CD14-positive monocyte (primary cell): ENCODE data around the gene TBC1D3B. TPM values are rescaled to one million over a fixed set of nuclear protein-coding genes. Genes with fewer than 3 reads are reported as not detected.
A peak's percentile ranks its signal among the peaks of the same experiment; 100 is the strongest.
"Not testable (repeated sequence)": the region's sequence is repeated elsewhere in the genome, so short reads cannot be mapped to it uniquely, and the experiment has no call there.

Experiments used
- DNase-seq, 3 donors: peaks; one replicate each; pipeline ENCODE4 v3.0.0-alpha.2; 2011 to 2022
- H2AFZ ChIP-seq: 2 replicates; pipeline ENCODE4 v1.6.0; 2012; ENCODE audit warnings: mild to moderate bottlenecking, low read depth, low read length, inconsistent platforms; ENCODE audit not compliant: insufficient read depth, poor library complexity, severe bottlenecking
- H3K27ac ChIP-seq, 2 donors: 1 replicate in 1 of 2; 2 replicates in 1 of 2; pipeline ENCODE4 v1.5.1; 2012 to 2013; ENCODE audit warnings: low read length in 2 of 2, control low read depth in 1 of 2, inconsistent platforms in 1 of 2, low read depth in 1 of 2, mild to moderate bottlenecking in 1 of 2
- H3K27me3 ChIP-seq, 2 donors: one replicate each; pipeline versions ENCODE4 v1.6.0 to v1.6.1; 2011 to 2013; ENCODE audit warnings: low read length in 2 of 2; ENCODE audit not compliant: control insufficient read depth in 2 of 2, insufficient read depth in 2 of 2
- H3K36me3 ChIP-seq, 2 donors: replicated peaks in 1 of 2; 1 replicate in 1 of 2; 2 replicates in 1 of 2; pipeline versions ENCODE4 v1.5.1 to v1.6.1; 2012 to 2013; ENCODE audit warnings: low read length in 2 of 2, control low read depth in 1 of 2, inconsistent platforms in 1 of 2, mild to moderate bottlenecking in 1 of 2; ENCODE audit not compliant: insufficient read depth in 2 of 2, control insufficient read depth in 1 of 2
- H3K4me1 ChIP-seq, 2 donors: 1 replicate in 1 of 2; 2 replicates in 1 of 2; pipeline versions ENCODE4 v1.5.1 to v1.6.1; 2012 to 2013; ENCODE audit warnings: low read length in 2 of 2, control low read depth in 1 of 2, inconsistent platforms in 1 of 2, mild to moderate bottlenecking in 1 of 2, moderate library complexity in 1 of 2; ENCODE audit not compliant: insufficient read depth in 2 of 2, control insufficient read depth in 1 of 2
- H3K4me2 ChIP-seq: replicated peaks from 2 replicates; pipeline ENCODE3; 2012; ENCODE audit warnings: low read length, moderate library complexity, mild to moderate bottlenecking; ENCODE audit not compliant: poor library complexity, severe bottlenecking; ENCODE audit errors: extremely low read depth
- H3K4me3 ChIP-seq, 3 experiments: fragments of 200-600 bp in 1 of 3; sonication (generic) in 1 of 3; replicated peaks in 1 of 3; 1 replicate in 2 of 3; 2 replicates in 1 of 3; pipeline ENCODE4 v1.5.1; 2011 to 2013; ENCODE audit warnings: low read length in 3 of 3, mild to moderate bottlenecking in 3 of 3, control low read depth in 2 of 3, low read depth in 2 of 3, inconsistent platforms in 1 of 3, moderate library complexity in 1 of 3
- H3K79me2 ChIP-seq: 2 replicates; pipeline ENCODE4 v1.6.0; 2012; ENCODE audit warnings: mild to moderate bottlenecking, control low read depth, inconsistent platforms, low read length, moderate library complexity; ENCODE audit not compliant: insufficient read depth
- H3K9ac ChIP-seq: 2 replicates; pipeline ENCODE4 v1.6.0; 2017; ENCODE audit warnings: low read length, mild to moderate bottlenecking; ENCODE audit not compliant: insufficient read depth, poor library complexity, severe bottlenecking
- H3K9me3 ChIP-seq, 2 donors: replicated peaks in 1 of 2; 1 replicate in 1 of 2; 2 replicates in 1 of 2; pipeline versions ENCODE4 v1.5.1 to v1.6.1; 2012 to 2013; ENCODE audit warnings: low read length in 2 of 2, control low read depth in 1 of 2; ENCODE audit not compliant: control insufficient read depth in 1 of 2, insufficient read depth in 1 of 2
- H4K20me1 ChIP-seq: 2 replicates; pipeline ENCODE4 v1.6.0; 2012; ENCODE audit warnings: mild to moderate bottlenecking, low read length, control low read depth, moderate library complexity; ENCODE audit not compliant: insufficient read depth
- H3K27ac Mint-ChIP-seq, 7 donors: one replicate each; pipeline ENCODE4 v1.8.0; 2020; ENCODE audit warnings: mild to moderate bottlenecking in 7 of 7, mixed read lengths in 7 of 7, moderate library complexity in 6 of 7, inconsistent platforms in 2 of 7
- H3K27me3 Mint-ChIP-seq, 3 donors: one replicate each; pipeline ENCODE4 v1.8.0; 2021 to 2022; ENCODE audit warnings: low read depth in 3 of 3, mild to moderate bottlenecking in 3 of 3, mixed read lengths in 3 of 3, moderate library complexity in 3 of 3, inconsistent platforms in 1 of 3
- H3K36me3 Mint-ChIP-seq, 2 donors: one replicate each; pipeline ENCODE4 v1.8.0; 2020; ENCODE audit warnings: mixed read lengths in 2 of 2, inconsistent platforms in 1 of 2, mild to moderate bottlenecking in 1 of 2
- H3K4me1 Mint-ChIP-seq: one replicate; pipeline ENCODE4 v1.8.0; 2020; ENCODE audit warnings: mild to moderate bottlenecking, mixed read lengths
- H3K4me3 Mint-ChIP-seq, 2 donors: one replicate each; pipeline ENCODE4 v1.8.0; 2020; ENCODE audit warnings: mild to moderate bottlenecking in 2 of 2, mixed read lengths in 2 of 2, moderate library complexity in 1 of 2
- H3K9me3 Mint-ChIP-seq, 7 donors: one replicate each; pipeline ENCODE4 v1.8.0; 2020 to 2022; ENCODE audit warnings: mixed read lengths in 7 of 7, mild to moderate bottlenecking in 6 of 7, moderate library complexity in 6 of 7, inconsistent platforms in 2 of 7
- CTCF ChIP-seq: fragments of 200-600 bp; IDR thresholded peaks from one replicate; pipeline ENCODE4 v1.8.0; 2022; ENCODE audit warnings: antibody characterized with exemption, mild to moderate bottlenecking
- WGBS: methylation state at CpG from one replicate; pipeline ENCODE4 v1.1.5; 2013; ENCODE audit warnings: missing lambda C conversion rate; ENCODE audit not compliant: insufficient coverage; 5-methylcytosine and 5-hydroxymethylcytosine counted together
- intact Hi-C, 2 donors: fragments of 100-400 bp; cut with micrococcal nuclease; formaldehyde crosslinking; loops; one replicate each; pipeline versions ENCODE4 v1.15.0 to v1.15.1; 2023
- polyA plus RNA-seq, 3 donors: library from polyadenylated mRNA; depleted of rRNA in 1 of 3; unstranded in 2 of 3; stranded (reverse) in 1 of 3; fragments of 300-500 nt in 2 of 3; fragments of >200 nt in 1 of 3; fragmentation: Illumina TruSeq in 2 of 3; gene quantifications; 1 replicate in 2 of 3; 2 replicates in 1 of 3; pipeline ENCODE4 v1.2.3, GENCODE V29; 2012 to 2021

The TBC1D3B gene
- polyA plus RNA-seq, 3 donors, result 1.8 TPM; not detected in 2

GRCh38 chr17:36188891-36189306 lies 12.5 kb upstream of the TBC1D3B start:
- TF ChIP-seq CTCF, result no peak
- Mint-ChIP-seq H3K4me3 (peak overlapping the region; percentile 59 to 78), H3K9me3 (no peaks in the 10 kb centered on the region), H3K4me1 (peaks cover 86% of the 10 kb centered on the region), H3K27ac (peak overlapping the region; percentile 92 to 99 (median 96)), H3K36me3 (peaks cover 0 to 8% of the 10 kb centered on the region in 2 donors), H3K27me3 (peaks cover 0 to 5% (median 4%) of the 10 kb centered on the region in 3 donors)
- intact Hi-C loops, result no loop called here
- no CpG with 5 or more reads among the region's 7 CpGs for WGBS
- no peaks in the 10 kb centered on the region for H3K36me3 ChIP-seq
- H3K27me3 ChIP-seq, result no peaks in the 10 kb centered on the region
- peaks cover 13% of the 10 kb centered on the region for H3K79me2 ChIP-seq
- H3K4me3 ChIP-seq, result peak overlapping the region in 1 of 3 experiments; percentile 51
- no peaks in the 10 kb centered on the region for H4K20me1 ChIP-seq
- no peaks in the 10 kb centered on the region for H3K9me3 ChIP-seq
- peak overlapping the region; percentile 87 to 93 for H3K27ac ChIP-seq
- DNase-seq, result peak; percentile 93 to 100 (median 99)
- peaks cover 89 to 94% of the 10 kb centered on the region in 2 donors for H3K4me1 ChIP-seq
- peak overlapping the region; percentile 60 for H3K4me2 ChIP-seq
- peak overlapping the region; percentile 22 for H3K9ac ChIP-seq
- H2AFZ ChIP-seq, result no peak overlapping the region

- peak overlapping the region in 1 of 3 experiments; percentile 51 for H3K4me3 ChIP-seq
- intact Hi-C loops, H3K27me3 ChIP-seq, H3K9me3 ChIP-seq, H3K27me3 Mint-ChIP-seq, H2AFZ ChIP-seq, H3K36me3 Mint-ChIP-seq, H3K36me3 ChIP-seq, H3K9me3 Mint-ChIP-seq, H4K20me1 ChIP-seq: not testable (repeated sequence)
- Mint-ChIP-seq H3K4me1 (peaks cover 86% of the 10 kb centered on the region), H3K27ac (peak overlapping the region; percentile 92 to 99 (median 96)), H3K4me3 (peak overlapping the region; percentile 40 to 78)
- H3K4me2 ChIP-seq, result peak overlapping the region; percentile 60
- peak in 2 of 3 donors; percentile 89 to 90 for DNase-seq
- peaks cover 88 to 92% of the 10 kb centered on the region in 2 donors for H3K4me1 ChIP-seq
- no CpG with 5 or more reads among the region's 5 CpGs for WGBS
- H3K79me2 ChIP-seq, result peaks cover 20% of the 10 kb centered on the region
- peak overlapping the region; percentile 22 for H3K9ac ChIP-seq
- peak overlapping the region; percentile 87 to 93 for H3K27ac ChIP-seq
Measured at GRCh38 chr17:36187943-36188665, 11.7 kb upstream of the TBC1D3B start.

GRCh38 chr17:36186810-36187763 lies 10.7 kb upstream of the TBC1D3B start:
- H3K36me3 ChIP-seq, H2AFZ ChIP-seq, H3K27me3 ChIP-seq, H3K4me2 ChIP-seq, H4K20me1 ChIP-seq, H3K9ac ChIP-seq, H3K9me3 Mint-ChIP-seq, H3K9me3 ChIP-seq, intact Hi-C loops, H3K36me3 Mint-ChIP-seq, H3K4me3 ChIP-seq: not testable (repeated sequence)
- H3K4me1 Mint-ChIP-seq, result peaks cover 83% of the 10 kb centered on the region
- H3K27me3 Mint-ChIP-seq, result peaks cover 6 to 11% (median 10%) of the 10 kb centered on the region in 3 donors
- Histone ChIP-seq H3K4me1 (peaks cover 86 to 91% of the 10 kb centered on the region in 2 donors), H3K27ac (peak overlapping the region; percentile 87 to 93), H3K79me2 (peaks cover 21% of the 10 kb centered on the region)
- peak in 2 of 3 donors; percentile 46 to 56 for DNase-seq
- no CpG with 5 or more reads among the region's 13 CpGs for WGBS
- peak overlapping the region in 1 of 2 donors; percentile 19 for H3K4me3 Mint-ChIP-seq
- H3K27ac Mint-ChIP-seq, result peak overlapping the region; percentile 92 to 99 (median 96)
